HG02759 (cell line): ENCODE results near the gene FAM174B.
A peak's percentile ranks its signal among the peaks of the same experiment; 100 is the strongest.

ENCODE experiments used
- ATAC-seq: cut with Tn5 transposase; IDR thresholded peaks from one replicate; pipeline ENCODE4 v1.9.1; 2021; ENCODE audit warnings: mild to moderate bottlenecking, moderate library complexity; ENCODE audit not compliant: unreplicated experiment

FAM174B gene

DNA sequence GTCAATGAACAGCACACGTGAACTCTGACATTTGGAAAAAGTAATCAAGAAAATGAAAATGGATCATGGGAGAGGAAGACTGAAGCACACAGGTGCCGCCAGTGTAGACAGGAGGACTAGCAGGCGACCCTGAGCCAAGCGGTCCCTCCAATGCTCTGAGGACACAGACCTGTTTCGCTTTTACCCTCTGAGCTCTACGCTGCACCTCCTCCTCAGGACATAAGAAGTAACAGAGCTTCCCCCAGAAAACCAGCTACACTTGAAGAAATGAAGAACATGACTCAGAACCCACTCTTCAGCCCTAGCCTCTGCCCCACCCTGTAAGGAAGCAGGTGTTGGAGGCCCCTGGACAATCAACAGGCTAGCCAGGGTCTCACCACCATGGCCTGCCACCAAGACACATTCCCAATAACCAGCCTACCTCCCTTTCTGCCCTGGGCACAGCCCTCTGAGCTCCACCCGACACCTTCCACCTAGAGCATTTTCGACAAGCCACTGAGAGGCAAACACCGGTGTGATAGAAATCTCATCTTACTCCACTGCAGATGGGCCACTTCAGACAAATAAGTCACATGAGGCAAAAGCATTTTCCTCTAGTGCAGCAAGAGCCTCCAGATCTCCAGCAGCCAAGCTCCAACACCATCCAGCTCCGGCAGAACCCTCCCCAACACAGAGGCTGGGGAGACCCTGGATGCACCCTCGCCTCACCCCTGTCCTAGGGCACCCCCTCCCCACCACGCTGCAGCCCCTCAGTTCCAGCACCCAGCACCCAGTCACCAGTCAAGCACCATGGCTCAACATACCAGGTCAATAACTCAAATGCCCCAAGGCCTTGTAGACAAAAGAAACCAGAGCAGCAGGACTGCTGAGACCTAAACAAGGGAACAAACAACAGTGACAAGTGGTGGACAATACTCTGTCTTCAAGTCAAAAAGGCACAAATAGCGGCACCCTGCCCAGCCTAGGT lies 11.4 kb downstream of the FAM174B start:
- ATAC-seq, result no peak

DNA sequence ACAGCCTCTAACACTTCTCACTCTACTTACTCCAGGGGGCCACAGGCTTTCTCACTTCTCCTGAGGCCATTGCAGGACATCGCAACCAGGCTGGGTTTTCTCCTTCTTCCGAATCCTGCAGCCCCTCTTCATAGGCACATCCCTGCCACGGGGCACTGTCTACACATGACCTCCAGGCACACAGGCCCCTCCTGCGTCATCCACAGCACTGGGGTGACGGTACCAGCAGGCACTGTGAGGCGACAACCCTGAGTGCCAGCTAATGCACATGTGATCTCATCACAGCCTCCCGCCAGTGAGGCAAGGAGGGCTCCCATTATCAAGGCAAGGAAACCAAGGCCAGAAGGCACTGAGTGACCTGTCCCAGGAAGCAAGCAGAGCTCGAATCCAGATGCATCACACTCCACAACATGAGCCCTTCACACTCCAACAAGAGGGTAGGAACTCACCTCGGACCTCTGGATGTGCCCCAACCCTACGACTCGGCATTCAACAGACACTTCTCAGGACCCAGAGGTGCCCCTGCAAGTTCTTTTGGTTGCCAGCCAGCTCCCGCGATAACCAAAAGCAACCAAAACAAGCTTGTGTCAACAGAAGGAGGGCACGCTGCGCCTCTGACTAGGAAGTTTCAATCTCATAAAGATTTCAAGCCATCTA lies 16.7 kb downstream of the FAM174B start:
- no peak for ATAC-seq

DNA sequence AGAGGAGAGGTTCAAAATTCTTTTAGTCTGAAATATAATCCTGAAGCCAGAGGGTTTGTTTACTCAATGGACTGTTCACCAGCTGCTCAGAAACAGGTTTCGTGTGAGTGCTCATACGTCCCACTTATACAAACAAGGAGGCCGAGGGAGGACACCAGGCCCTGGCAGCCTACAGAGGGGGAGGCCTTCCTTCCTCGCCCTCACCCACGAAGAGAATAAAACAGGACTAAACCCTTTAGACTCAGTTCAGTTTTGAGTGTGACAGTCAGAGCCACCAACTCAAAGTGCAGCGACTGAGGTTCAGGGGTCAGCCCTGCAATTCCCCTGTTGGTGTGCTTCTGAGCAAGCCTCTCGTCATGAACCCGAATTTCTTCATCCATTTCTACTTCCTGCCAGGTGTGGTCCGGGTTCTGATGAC lies 17.3 kb downstream of the FAM174B start:
- no peak for ATAC-seq

DNA sequence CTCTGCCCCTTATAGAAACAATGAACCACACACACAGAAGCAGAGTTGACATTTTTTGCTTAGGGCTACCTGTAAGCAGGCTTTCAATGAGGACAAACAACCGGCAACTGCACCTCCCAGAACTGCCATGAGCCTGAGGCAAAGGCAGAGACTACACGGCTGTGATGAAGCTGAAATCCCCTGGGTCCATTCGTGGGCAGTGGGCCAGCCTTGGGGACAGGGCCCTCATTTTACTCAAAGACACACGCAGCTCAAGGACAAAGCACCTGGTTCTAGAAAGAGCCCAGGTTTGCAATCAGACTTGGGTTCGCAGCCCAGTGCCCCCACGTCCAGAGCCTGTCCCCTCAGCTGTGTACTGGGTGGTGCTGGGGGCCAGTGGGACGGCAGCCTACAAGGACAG lies 17.9 kb downstream of the FAM174B start:
- no peak for ATAC-seq

DNA sequence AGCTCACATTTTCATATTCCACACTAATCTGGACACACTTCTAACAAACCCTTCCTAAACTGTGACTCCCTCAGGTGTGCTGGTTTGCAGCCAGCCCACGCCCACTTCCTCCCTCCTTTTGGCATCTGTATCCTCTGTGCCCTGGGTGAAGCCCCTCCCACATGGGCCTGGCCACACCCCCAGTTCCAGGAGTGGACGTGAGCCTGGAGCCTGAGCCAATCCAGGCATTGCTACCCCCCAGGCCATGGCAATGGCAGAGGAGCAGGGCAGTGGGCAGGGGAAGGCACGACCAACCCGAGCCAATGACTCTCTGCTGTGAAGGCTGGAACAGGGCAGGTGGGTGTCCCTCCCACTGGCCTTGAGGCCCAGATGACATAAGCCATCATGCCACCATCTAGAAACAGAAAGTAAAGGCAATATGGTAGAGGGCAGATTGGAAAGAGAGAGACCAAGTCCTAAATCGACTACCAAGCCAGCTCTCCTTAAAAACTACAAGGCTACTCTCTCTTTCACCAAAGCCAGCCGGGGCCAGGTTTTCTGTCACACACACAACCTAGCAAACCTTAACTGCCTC lies 18.6 kb downstream of the FAM174B start:
- no peak for ATAC-seq

DNA sequence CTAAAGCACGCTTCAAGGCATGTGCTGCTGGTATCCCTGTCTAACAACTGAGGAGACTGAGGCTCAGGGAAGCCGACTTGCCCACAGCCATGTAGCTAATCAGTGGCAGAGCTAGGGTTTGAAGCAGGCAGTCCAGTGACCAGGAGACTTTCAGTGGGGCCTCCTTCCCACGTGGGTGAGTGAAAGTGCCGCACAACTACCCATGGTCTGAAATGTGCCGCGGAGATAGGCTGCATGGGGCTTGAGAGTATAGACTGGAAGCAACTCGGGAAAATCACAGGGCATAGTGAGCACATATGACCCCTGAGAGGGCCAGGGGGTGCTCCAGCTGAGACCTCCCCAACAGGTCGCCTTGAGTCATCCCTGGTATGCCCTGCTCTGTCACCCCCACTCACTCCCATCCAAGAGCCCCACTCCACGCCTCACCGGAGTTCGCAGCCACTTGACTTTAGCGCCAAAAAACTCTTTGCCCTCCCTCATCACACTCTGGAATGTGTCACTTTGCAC lies 19.1 kb downstream of the FAM174B start:
- ATAC-seq, result no peak

DNA sequence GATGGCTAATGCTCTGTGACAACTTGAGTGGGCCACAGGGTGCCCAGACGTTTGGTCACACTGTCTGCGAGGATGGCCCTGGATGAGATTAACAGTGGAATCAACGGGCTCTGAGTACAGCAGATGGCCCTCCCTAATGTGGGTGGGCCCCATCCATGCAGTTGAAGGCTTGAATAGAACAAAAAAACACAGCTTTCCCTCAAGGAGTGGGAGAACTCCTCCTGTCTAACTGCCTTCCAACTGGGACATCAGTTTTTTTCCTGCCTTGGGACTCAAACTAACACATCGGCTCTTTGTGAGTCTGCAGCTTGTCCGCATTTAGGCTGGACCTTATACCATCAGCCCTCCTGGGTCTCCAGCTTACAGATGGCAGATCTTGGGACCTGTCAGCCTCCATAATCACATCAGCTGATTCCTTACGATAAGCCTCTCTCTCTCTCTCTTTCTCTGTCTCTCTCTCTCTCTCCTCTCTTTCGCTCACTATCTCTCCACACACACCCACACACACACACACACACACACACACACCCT lies 20.8 kb downstream of the FAM174B start:
- ATAC-seq, result no peak

DNA sequence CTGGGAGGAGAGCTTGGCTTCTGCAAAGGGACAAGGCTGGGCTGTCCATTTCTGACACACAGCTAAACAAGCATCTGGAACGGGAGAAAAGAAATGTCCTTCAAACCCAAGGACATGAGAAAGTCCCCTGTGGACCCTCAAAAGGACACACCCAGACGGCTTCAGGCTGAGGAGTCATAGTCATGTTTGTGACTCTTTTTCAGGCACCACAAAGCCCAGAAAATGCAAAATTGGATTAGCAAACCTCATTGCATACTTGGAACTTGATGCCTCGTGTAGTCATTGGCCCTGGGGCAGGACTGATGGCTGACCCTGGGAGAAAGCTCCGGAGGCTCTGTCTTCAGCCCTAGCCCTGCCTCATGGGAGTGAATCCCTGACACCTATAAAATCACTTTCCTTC lies 21.5 kb downstream of the FAM174B start:
- ATAC-seq, result no peak

DNA sequence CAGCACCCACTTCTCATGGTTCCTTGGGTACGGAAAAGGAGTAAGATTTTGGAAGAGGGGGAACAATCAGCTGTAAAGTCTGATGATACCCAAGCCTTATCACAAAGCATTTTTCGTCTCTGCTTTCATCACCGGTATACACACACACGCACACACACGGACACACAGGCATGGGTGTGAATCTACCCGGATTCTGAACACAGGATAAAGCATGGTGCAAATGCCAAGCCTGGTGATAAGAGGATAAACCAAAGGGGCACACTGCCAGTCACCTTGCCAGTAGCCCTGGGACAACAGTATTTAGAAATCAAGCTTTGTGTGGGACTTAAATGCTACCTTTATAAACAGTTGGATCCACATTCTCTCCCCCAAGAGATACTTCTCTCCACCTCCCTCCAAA lies 22.2 kb downstream of the FAM174B start:
- no peak for ATAC-seq

DNA sequence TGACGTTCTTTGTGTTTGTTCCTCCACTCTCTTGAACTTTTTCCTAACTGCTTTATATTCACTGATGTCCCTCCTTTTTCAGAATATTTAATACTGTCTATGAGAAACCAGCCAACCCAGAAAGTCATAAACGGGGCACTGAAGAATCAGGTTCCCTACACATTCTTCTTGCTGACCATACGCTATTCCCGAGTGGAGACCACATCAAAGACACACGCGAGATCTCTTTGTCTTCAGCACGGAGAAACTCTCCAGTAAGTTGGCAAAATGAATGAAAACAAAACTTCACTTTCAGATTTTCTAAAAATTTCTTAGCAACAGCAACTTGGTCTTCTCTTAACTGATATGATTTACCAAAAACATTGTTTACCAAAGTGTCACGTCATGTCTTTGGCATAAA lies 22.6 kb downstream of the FAM174B start:
- no peak for ATAC-seq

DNA sequence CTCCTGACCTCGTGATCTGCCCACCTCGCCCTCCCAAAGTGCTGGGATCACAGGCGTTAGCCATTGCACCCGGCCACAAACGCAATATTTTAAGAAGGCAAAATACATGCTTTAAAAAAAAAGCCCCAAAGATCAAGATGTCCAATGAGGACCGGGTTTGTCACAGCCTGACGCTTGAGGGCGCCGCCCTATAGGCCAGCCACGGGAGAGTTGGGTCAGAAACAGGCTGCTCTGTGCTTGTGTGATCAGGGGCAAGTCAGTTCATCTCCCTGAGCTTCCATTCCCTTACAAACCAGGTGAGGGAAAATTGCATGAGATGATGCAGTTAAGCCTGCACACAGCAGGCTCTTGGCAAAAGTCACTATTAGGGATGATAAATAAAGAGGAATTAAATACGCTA lies 23.9 kb downstream of the FAM174B start:
- no peak for ATAC-seq

DNA sequence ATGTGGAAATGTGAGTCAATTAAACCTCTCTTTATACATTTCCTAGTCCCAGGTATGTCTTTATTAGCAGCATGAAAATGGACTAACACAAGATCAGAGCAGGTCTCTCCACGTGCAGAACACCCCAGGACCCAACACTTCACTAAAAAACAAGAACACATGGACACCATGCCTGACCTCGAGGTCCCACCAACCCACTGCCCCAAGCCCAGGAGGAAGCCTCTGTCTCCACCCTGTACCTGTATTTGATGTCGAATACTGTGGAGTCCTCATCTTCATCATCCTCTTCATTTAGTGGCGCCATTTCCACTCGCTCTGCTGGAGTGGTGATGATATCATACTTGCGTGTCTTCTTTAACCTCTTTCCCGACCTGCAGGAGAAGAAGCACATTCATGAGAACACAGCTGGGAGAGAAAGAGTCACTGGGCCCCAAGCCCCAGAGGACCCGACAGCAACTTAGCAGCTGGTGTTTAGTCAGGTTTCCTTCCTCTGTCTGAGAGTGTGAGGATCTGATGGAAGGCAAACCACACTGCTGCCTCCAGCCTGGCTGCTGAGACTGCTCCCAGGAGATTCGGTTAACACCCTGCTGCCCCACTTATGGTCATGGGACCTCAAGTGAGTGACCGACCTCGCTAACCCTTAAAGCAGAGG lies 25.5 kb downstream of the FAM174B start:
- ATAC-seq, result no peak

DNA sequence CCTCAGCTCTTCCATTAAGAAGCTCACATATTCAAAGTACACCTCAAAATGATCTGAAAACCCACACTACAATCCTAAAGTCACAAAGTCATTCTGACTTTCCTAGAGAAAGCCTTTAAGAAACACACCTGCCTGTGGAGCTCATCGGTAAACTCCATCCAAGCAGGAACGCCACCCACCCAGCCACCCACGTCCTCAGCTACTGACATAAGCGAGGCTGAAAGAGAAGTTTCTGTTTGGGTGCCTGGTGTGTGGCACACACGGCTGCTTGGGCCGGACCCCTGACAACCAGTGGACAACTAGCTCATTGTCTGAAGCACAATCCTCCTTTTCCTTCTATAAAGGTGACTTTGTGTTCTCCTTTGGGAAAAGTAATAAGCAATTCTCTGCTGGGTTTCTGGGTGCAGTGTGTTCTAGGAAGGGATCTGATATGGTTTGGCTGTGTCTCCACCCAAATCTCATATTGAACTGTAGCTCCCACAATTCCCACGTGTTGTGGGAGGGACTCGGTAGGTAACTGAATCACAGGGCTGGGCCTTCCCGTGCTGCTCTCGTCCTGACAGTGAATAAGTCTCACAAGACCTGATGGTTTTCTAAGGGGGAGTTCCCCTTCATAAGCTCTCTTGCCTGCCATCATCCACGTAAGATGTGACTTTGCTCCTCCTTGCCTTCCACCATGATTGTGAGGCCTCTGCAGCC lies 26.1 kb downstream of the FAM174B start:
- ATAC-seq, result no peak

DNA sequence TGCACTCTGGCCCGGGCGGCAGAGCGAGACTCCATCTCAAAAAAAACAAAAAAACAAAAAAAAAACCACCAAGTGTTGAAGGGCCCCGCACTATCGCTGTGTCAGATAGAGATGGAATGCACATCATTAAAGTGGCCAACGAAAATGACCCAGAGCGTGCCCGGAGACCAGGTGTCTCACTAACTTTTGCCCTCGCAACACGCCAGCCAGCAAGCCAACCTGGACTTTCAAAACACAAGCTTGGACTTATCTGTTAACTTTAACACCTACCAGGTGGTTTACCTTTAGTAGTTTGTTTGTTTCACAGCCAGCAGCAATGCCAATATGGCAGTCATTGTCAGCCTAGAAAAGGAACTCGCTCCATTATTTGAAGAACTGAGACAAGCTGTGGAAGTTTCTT lies 28.6 kb downstream of the FAM174B start:
- no peak for ATAC-seq

DNA sequence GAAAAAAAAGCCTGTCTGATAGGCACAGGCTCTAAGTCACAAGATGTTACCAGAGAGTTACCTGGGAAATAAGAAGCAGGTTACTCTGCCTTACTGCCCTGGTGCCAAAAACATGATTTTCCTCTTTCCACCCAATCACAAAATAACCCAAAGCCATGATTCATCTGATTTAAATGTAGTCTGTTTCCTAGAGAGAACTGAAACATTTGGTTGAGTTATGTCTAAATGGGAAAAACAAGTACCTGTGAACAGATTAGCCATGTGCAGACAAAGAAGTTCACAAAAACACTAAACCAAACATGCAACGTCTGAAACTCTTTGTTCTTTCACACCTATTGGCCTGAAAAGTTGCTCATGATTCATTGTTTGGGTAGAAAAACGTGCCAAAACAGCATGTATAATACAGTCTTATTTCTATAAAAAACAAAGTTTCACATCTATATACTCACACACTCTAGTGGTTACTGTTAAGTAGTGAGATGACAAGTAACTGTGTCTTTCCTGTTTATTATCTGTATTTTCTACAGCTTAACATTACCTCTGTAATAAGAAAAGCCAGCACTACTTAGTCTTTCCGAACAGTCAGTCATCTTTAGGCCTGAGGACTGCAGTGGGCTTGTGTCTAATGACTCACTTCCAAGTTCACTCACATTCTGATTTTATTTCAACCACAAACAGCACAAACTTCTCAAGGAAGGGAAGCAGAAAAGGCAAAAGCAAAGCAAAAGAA lies 30.2 kb downstream of the FAM174B start:
- peak; percentile 71 for ATAC-seq

DNA sequence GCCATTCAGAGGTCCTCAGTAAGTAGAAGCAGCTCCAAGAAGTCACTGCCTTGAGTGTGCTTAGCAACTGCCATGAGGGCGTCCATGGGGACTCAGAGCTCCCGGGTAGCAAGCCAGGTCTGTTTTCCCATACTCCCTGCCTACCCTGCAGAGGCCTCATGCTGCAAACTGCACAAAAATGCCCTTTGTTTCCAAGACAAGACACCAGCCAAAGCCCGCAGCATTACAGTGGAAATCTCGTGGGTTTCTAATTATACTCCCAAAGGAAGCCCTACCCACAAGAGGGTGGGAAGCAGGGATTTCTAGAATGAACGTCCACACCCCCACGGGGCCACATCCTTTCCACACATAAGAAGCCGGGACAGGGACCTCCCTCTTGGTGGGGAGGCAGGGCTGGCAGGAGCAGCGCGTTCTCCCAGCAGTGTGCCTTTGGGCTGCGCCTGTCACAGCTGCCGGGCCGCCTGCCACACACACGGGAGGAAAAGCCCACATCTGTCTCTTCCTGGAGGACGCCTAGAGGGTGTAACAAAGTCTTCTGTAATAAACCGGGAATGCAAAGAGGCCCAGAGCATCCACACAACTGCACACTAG lies 31.1 kb downstream of the FAM174B start:
- ATAC-seq, result no peak

DNA sequence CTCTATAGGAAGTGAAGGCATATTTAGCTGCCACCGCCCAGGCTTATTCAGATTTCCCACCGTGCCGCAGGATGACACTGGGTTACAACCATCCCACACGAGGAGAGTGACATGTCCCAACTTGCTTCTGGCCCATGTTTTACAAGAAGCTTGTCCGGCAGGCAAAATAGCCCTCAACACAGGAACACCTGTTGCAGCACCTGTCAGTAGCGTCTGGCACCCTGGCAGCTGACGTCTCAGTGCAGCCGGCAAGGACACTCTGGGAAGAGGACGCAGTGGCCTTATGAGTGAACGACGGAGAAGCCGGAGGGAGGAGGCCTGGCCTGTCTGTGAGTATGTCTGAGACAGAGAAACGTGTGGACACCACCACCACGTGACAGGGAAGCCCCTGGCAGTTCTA lies 32.1 kb downstream of the FAM174B start:
- no peak for ATAC-seq

DNA sequence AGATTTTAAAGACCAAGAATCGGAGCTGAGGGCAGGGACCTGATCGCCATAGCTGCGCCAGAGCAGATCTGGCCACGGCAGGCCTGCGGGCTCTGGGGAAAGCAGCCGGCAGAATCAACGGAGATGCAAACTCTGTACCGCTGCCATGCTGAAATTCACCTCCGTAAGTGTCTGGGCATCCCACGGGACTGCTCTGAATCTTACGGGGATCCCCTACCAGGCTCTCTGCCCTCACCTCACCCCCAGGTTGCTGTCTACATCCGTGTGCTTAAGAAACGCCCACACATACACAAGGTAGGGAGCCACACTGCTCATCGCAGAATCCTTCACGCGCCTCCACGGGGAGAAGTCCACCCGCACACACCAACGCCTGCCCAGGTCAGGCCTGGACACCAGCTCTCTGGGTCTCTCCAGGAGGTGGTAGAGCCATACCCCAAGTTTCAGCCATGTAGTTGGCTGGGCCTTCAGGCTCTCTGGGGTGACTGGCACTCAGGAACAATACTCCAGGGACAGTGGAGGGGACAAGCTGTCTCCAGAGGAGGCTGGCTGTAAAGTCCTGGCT lies 33.5 kb downstream of the FAM174B start:
- no peak for ATAC-seq

DNA sequence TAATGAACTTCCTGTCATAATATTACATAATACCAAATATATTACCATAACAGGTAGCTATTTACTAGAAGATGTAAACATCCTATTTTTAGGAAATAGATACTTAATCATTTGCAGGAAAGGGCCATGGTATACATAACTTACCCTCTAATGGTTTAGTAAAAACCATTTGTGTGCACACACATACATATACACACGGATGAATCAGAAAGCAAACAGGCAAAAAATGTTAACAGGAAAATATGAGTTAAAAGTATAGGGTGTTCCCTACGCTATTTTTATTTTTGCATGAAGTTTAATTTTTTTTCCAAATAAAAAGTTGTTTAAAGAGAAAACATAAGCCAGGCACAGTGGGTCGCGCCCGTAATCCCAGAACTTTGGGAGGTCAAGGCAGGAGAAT lies 34.6 kb downstream of the FAM174B start:
- no peak for ATAC-seq
